Nephron progenitor cell (in vitro differentiated cells): ENCODE data around the gene ARPC5.

Experiments used
- DNase-seq: peaks from one replicate; pipeline ENCODE4 v3.0.0; 2021
- H3K27ac Mint-ChIP-seq: 2 replicates; pipeline ENCODE4 v1.8.0; 2021; ENCODE audit warnings: mild to moderate bottlenecking, moderate library complexity, mixed read lengths
- H3K27me3 Mint-ChIP-seq: 2 replicates; pipeline ENCODE4 v1.8.0; 2021; ENCODE audit warnings: mild to moderate bottlenecking, low read depth, mixed read lengths; ENCODE audit not compliant: poor library complexity
- H3K36me3 Mint-ChIP-seq: 2 replicates; pipeline ENCODE4 v1.8.0; 2021; ENCODE audit warnings: low read depth, mixed read lengths
- H3K4me1 Mint-ChIP-seq: 2 replicates; pipeline ENCODE4 v1.8.0; 2021; ENCODE audit warnings: mixed read lengths
- H3K4me3 Mint-ChIP-seq: 2 replicates; pipeline ENCODE4 v1.8.0; 2021; ENCODE audit warnings: mild to moderate bottlenecking, moderate library complexity, mixed read lengths
- H3K9me3 Mint-ChIP-seq: 2 replicates; pipeline ENCODE4 v1.8.0; 2021; ENCODE audit warnings: mild to moderate bottlenecking, moderate library complexity, mixed read lengths
- TF ChIP-seq, protein P1 (sequence below): fragments of 200-600 bp; sonication (generic); IDR thresholded peaks from 2 replicates; pipeline ENCODE4 v1.5.0; 2021; ENCODE audit warnings: antibody characterized with exemption

ARPC5 gene

DNA sequence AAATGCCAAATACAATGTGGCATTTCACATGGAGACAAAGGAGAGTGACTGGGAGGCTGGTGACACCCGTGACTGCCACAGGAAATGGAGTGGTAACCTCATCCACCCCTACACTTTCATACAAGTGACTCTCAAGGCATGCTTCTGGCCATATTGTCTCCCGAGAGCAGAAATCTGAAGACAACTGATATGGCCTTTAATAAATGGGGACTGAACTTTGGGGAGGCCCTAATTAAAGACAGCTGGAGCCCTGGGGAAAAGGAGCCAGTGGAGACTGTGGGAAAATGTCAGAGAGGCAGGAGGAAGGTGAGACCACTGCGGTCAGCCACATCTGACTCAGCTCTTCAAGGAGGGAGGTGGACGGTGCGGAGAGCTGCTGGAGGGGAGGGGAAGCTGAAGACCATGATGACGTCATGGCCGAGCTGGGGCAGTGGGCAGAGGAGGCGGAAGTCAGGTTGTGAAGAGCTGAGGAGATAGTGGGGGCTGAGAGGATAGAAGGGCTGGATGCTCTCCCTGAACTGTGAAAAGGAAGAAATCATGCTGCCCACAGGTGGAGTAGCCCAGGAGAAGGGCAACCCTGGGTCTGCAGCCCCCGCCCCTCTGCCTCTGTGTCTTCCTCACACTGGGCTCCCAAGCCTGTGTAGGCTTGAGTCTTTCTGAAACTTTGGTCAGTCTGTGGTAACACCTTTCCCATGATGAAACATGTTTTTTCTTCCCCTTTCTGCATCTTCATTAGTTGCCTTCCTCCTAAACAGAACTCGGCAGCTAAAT, 31.4 kb downstream of the ARPC5 start:
- TF ChIP-seq, protein P1, sequence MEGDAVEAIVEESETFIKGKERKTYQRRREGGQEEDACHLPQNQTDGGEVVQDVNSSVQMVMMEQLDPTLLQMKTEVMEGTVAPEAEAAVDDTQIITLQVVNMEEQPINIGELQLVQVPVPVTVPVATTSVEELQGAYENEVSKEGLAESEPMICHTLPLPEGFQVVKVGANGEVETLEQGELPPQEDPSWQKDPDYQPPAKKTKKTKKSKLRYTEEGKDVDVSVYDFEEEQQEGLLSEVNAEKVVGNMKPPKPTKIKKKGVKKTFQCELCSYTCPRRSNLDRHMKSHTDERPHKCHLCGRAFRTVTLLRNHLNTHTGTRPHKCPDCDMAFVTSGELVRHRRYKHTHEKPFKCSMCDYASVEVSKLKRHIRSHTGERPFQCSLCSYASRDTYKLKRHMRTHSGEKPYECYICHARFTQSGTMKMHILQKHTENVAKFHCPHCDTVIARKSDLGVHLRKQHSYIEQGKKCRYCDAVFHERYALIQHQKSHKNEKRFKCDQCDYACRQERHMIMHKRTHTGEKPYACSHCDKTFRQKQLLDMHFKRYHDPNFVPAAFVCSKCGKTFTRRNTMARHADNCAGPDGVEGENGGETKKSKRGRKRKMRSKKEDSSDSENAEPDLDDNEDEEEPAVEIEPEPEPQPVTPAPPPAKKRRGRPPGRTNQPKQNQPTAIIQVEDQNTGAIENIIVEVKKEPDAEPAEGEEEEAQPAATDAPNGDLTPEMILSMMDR: no peak
- Mint-ChIP-seq H3K27me3 (peaks cover 5% of the 10 kb centered on the region), H3K36me3 (no peaks in the 10 kb centered on the region), H3K9me3 (no peaks in the 10 kb centered on the region), H3K4me1 (peaks cover 10% of the 10 kb centered on the region), H3K4me3 (no peak overlapping the region), H3K27ac (peak overlapping the region; percentile 20)
- DNase-seq: no peak

DNA sequence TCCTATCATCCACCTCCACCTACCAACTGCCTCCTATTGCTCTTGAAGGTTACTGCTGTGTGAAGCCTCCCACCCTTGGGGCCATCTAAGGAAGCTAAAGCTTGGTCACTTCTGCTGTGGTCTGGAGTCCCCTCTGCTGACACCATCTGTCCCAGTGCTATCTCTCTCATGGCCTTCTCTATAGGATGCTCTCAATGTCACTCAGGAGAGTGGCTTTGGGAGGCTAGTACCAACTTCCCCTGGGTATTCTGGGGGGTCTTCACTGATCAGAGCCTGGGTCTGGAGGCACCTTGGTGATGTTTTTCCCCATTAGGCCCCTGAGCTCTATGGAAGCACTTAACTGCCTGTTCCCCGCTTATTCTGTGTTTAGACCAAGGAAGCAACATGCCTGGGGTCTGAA, 33.1 kb downstream of the ARPC5 start:
- DNase-seq: no peak
- no peak overlapping the region for H3K27ac Mint-ChIP-seq
- H3K27me3 Mint-ChIP-seq: peaks cover 4% of the 10 kb centered on the region
- peaks cover 18% of the 10 kb centered on the region for H3K4me1 Mint-ChIP-seq
- H3K36me3 Mint-ChIP-seq: no peaks in the 10 kb centered on the region
- H3K9me3 Mint-ChIP-seq: no peaks in the 10 kb centered on the region
- no peak overlapping the region for H3K4me3 Mint-ChIP-seq
- TF ChIP-seq, protein P1: no peak

GRCh38 chr1:183600634-183601033, 34.9 kb downstream of the ARPC5 start:
- Mint-ChIP-seq H3K4me3 (no peak overlapping the region), H3K9me3 (no peaks in the 10 kb centered on the region), H3K4me1 (peaks cover 18% of the 10 kb centered on the region), H3K27ac (no peak overlapping the region), H3K36me3 (no peaks in the 10 kb centered on the region), H3K27me3 (peaks cover 4% of the 10 kb centered on the region)
- DNase-seq: no peak
- TF ChIP-seq, protein P1: no peak

DNA sequence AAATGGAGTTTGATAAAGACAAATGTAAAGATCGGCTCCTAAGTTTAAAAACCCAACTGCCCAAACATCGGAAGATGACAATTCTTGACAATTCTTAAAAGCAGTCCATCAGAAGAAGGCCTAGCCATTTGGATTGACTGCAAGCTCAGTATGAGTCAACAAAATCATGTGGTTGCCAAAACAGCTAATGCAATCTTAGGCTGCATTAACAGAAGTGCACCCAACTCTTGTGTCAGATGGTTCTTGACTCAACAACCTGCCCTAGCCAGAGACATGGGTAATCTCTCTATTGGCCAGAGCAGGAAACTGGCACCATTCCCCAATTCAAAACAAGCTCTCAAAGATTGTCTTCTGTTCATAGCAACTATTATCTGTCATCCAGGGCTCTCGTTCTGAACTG, 35.4 kb downstream of the ARPC5 start:
- Mint-ChIP-seq H3K9me3 (no peaks in the 10 kb centered on the region), H3K27me3 (peaks cover 4% of the 10 kb centered on the region), H3K27ac (no peak overlapping the region), H3K36me3 (no peaks in the 10 kb centered on the region), H3K4me1 (peaks cover 18% of the 10 kb centered on the region), H3K4me3 (no peak overlapping the region)
- DNase-seq: no peak
- TF ChIP-seq, protein P1: no peak

DNA sequence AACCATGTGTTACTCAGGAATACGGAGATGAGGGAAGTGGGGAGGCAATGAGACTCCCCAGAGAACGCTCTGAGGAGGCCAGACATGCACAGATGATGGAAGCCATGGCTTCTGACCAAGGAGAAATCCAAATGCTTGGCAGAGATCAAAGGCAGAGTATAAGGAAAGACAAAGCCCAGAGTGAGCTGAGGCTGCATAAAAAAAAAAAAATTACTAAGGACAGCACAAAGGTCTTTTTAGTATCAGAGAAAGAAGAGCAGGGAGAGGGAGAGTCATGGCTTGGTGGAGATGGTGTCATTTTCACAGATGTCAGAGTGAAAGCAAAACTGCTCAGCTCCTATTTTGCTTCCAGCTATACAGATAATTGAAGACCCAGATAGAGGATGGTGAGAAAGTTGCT, 37.2 kb downstream of the ARPC5 start:
- Mint-ChIP-seq H3K27me3 (no peaks in the 10 kb centered on the region), H3K4me3 (no peak overlapping the region), H3K9me3 (no peaks in the 10 kb centered on the region), H3K4me1 (peaks cover 14% of the 10 kb centered on the region), H3K27ac (peak overlapping the region; percentile 6), H3K36me3 (no peaks in the 10 kb centered on the region)
- no peak for DNase-seq
- TF ChIP-seq, protein P1: no peak
